ENCODE data around the gene ITPR1. TPM values are rescaled to one million over a fixed set of nuclear protein-coding genes. Genes with fewer than 3 reads are reported as not detected.
A peak's percentile ranks its signal among the peaks of the same experiment; 100 is the strongest.

Gene ITPR1
- total and polyA plus RNA-seq, 10 of the 15 experiments (the other 5 are each of a cell fraction or from before 2014, with no cell fraction given) = 12.2 to 239 (median 28.4) TPM

DNA sequence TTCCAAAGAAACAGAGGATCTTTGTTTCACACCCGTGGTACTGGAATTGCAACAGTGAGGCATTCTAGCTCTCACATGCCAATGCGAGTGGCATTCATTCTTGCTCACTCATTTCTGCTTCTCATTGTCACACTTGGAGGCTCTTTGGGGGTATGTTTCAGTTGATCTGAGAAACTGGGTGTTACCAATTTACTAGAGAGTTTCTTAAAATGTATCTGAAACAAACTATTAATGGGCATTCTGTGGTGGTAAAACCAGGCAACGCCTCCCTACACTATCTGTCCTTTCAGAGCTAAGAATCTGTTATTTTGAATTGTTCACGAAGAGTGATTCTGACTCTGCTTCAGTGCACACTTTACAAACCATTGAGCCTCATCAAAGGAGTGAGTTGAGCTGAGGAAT lies 345.5 kb downstream of the ITPR1 start (continued):
- TF ChIP-seq ZNF622 (IDR thresholded peaks at IDR 0.05) (no peak), BACH1 (IDR thresholded peaks at IDR 0.05; ENCODE audit: borderline replicate concordance) (no peak; the same call in 1 of the 2 replicates), TCF7 (IDR thresholded peaks at IDR 0.05; ENCODE audit: borderline replicate concordance) (no peak), SP1 (IDR thresholded peaks at IDR 0.05; ENCODE audit: low read depth, low read length) (peak; percentile 26), SMARCA5 (IDR thresholded peaks at IDR 0.05) (no peak), ZSCAN29 (IDR thresholded peaks at IDR 0.05) (no peak), CBX5 (IDR thresholded peaks at IDR 0.05; ENCODE audit: low read depth) (no peak), FOXK2 (IDR thresholded peaks at IDR 0.05) (no peak), ETV6 (conservative IDR thresholded peaks at IDR 0.05 in 1 of 2, IDR thresholded peaks at IDR 0.05 in 1 of 2; ENCODE audit: borderline replicate concordance in 1 of 2, low read depth in 1 of 2) (peak in 1 of 2 experiments; percentile 58; a peak in 1 of 4 replicates), MEF2A (IDR thresholded peaks at IDR 0.05; ENCODE audit: insufficient read depth, low read depth, low read length) (peak; percentile 91), EED (IDR thresholded peaks at IDR 0.05; ENCODE audit: low read depth) (peak; percentile 67; the same call in 1 of the 2 replicates), NFYB (IDR thresholded peaks at IDR 0.05; ENCODE audit: insufficient read depth, low read depth, low read length) (no peak), EZH2 (IDR thresholded peaks at IDR 0.05; ENCODE audit: borderline replicate concordance, control insufficient read depth, low read depth, low read length) (no peak), ZNF207 (IDR thresholded peaks at IDR 0.05; ENCODE audit: borderline replicate concordance) (no peak), RUNX3 (IDR thresholded peaks at IDR 0.05; ENCODE audit: low read length) (peak; percentile 86), CREM (IDR thresholded peaks at IDR 0.05; ENCODE audit: low read depth) (peak; percentile 50; the same call in 1 of the 2 replicates), SREBF2 (IDR thresholded peaks at IDR 0.05; ENCODE audit: low read length) (no peak), IKZF1 (conservative IDR thresholded peaks at IDR 0.05) (peak; percentile 70; the same call in 1 of the 2 replicates), JUNB (IDR thresholded peaks at IDR 0.05) (peak; percentile 57), HDAC2 (IDR thresholded peaks at IDR 0.05) (no peak), STAT1 (conservative IDR thresholded peaks at IDR 0.05) (no peak), ATF7 (IDR thresholded peaks at IDR 0.05; ENCODE audit: low read depth) (0 out of 2 replicates have a peak, but pooled peaks have one; percentile 23)
- TF ChIP-seq, protein P1, sequence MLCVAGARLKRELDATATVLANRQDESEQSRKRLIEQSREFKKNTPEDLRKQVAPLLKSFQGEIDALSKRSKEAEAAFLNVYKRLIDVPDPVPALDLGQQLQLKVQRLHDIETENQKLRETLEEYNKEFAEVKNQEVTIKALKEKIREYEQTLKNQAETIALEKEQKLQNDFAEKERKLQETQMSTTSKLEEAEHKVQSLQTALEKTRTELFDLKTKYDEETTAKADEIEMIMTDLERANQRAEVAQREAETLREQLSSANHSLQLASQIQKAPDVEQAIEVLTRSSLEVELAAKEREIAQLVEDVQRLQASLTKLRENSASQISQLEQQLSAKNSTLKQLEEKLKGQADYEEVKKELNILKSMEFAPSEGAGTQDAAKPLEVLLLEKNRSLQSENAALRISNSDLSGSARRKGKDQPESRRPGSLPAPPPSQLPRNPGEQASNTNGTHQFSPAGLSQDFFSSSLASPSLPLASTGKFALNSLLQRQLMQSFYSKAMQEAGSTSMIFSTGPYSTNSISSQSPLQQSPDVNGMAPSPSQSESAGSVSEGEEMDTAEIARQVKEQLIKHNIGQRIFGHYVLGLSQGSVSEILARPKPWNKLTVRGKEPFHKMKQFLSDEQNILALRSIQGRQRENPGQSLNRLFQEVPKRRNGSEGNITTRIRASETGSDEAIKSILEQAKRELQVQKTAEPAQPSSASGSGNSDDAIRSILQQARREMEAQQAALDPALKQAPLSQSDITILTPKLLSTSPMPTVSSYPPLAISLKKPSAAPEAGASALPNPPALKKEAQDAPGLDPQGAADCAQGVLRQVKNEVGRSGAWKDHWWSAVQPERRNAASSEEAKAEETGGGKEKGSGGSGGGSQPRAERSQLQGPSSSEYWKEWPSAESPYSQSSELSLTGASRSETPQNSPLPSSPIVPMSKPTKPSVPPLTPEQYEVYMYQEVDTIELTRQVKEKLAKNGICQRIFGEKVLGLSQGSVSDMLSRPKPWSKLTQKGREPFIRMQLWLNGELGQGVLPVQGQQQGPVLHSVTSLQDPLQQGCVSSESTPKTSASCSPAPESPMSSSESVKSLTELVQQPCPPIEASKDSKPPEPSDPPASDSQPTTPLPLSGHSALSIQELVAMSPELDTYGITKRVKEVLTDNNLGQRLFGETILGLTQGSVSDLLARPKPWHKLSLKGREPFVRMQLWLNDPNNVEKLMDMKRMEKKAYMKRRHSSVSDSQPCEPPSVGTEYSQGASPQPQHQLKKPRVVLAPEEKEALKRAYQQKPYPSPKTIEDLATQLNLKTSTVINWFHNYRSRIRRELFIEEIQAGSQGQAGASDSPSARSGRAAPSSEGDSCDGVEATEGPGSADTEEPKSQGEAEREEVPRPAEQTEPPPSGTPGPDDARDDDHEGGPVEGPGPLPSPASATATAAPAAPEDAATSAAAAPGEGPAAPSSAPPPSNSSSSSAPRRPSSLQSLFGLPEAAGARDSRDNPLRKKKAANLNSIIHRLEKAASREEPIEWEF (IDR thresholded peaks at IDR 0.05; ENCODE audit: insufficient replicate concordance, low read depth, low read length) = peak; percentile 24
- TF ChIP-seq, protein P2, sequence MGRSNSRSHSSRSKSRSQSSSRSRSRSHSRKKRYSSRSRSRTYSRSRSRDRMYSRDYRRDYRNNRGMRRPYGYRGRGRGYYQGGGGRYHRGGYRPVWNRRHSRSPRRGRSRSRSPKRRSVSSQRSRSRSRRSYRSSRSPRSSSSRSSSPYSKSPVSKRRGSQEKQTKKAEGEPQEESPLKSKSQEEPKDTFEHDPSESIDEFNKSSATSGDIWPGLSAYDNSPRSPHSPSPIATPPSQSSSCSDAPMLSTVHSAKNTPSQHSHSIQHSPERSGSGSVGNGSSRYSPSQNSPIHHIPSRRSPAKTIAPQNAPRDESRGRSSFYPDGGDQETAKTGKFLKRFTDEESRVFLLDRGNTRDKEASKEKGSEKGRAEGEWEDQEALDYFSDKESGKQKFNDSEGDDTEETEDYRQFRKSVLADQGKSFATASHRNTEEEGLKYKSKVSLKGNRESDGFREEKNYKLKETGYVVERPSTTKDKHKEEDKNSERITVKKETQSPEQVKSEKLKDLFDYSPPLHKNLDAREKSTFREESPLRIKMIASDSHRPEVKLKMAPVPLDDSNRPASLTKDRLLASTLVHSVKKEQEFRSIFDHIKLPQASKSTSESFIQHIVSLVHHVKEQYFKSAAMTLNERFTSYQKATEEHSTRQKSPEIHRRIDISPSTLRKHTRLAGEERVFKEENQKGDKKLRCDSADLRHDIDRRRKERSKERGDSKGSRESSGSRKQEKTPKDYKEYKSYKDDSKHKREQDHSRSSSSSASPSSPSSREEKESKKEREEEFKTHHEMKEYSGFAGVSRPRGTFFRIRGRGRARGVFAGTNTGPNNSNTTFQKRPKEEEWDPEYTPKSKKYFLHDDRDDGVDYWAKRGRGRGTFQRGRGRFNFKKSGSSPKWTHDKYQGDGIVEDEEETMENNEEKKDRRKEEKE (IDR thresholded peaks at IDR 0.05) = no peak
- TF ChIP-seq, protein P3, sequence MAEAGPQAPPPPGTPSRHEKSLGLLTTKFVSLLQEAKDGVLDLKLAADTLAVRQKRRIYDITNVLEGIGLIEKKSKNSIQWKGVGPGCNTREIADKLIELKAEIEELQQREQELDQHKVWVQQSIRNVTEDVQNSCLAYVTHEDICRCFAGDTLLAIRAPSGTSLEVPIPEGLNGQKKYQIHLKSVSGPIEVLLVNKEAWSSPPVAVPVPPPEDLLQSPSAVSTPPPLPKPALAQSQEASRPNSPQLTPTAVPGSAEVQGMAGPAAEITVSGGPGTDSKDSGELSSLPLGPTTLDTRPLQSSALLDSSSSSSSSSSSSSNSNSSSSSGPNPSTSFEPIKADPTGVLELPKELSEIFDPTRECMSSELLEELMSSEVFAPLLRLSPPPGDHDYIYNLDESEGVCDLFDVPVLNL (IDR thresholded peaks at IDR 0.05; ENCODE audit: low read depth, low read length) = no peak

All from GM12878 (cell line).